Activated T-cell treated with anti-CD3 and anti-CD28 coated beads, Interleukin-2, amount 50 U/mL, for 4 hours (primary cell): Measurements from ENCODE around the gene MAGED4. TPM values are rescaled to one million over a fixed set of nuclear protein-coding genes. Genes with fewer than 3 reads are reported as not detected.

ENCODE experiments used
- total RNA-seq, 3 donors: library from RNA; stranded (reverse); gene quantifications; one replicate each; pipeline ENCODE4 v1.2.1, GENCODE V29; 2021

The MAGED4 gene
- total RNA-seq, 3 donors from 2014 or later: 0.45 to 1.2 (median 0.60) TPM

Other genes with a start within 250 kb of the MAGED4 start
- under 1 TPM; 0.53 to 0.95 (median 0.74) TPM for gene MAGED4B, start 115.7 kb upstream of the MAGED4 start, total RNA-seq
- not detected for gene XAGE2, start 184.1 kb downstream of the MAGED4 start, total RNA-seq